Endothelial cell of umbilical vein (primary cell): ENCODE measurements around the gene ZNF599.

Experiments used
- EZH2 ChIP-seq: IDR thresholded peaks from 2 replicates; pipeline ENCODE4 v1.6.1; 2012; ENCODE audit warnings: borderline replicate concordance, low read depth, mild to moderate bottlenecking, moderate library complexity, low read length, inconsistent platforms; ENCODE audit not compliant: severe bottlenecking
- MYC ChIP-seq: IDR thresholded peaks from one replicate; pipeline ENCODE4 v1.6.1; 2011; ENCODE audit warnings: mild to moderate bottlenecking, low read depth, low read length
- TF ChIP-seq, protein P1 (sequence below), 2 donors: IDR thresholded peaks; 1 replicate in 1 of 2; 2 replicates in 1 of 2; pipeline ENCODE4 v1.5.1; 2011; ENCODE audit warnings: low read length in 2 of 2, mild to moderate bottlenecking in 2 of 2, moderate library complexity in 2 of 2, control low read depth in 1 of 2, inconsistent platforms in 1 of 2, low read depth in 1 of 2; ENCODE audit not compliant: insufficient read depth in 1 of 2; ENCODE audit errors: extremely low read depth in 1 of 2

DNA sequence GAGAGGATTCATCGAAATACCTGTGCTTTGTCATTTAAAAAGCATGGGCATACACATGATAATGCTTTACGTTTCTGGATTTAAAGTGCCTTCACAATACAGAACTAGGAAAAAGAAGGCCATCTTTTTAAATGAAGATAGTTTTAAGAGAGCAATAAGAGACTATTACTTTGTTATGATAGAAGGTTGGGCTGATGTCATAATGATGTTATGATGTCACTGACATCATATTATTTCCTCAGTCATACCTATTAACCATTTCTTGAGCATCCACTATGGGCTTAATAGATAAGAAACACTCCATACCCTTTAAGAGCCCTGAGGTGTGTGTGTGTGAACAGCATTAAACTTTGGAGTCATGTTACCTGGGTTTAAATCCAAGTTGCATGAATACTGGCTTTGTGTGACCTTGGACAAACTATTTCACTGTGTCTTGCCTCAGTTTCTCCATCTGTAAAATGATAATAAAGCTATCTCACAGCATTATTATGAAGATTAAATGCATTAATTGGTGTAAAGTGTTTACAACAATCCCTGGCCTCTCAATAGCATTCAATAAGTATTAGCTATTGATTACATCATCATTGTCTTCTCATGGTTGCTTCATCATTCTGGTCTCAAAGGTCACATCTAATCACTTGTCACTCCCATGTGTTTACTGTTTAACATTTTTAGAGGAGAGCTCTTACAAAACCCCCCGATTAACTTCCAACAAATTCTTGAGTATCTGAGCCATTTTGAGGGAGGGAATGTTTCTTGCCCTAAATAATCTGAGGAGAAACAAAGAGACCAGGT, 27.9 kb downstream of the ZNF599 start:
- TF ChIP-seq, protein P1, sequence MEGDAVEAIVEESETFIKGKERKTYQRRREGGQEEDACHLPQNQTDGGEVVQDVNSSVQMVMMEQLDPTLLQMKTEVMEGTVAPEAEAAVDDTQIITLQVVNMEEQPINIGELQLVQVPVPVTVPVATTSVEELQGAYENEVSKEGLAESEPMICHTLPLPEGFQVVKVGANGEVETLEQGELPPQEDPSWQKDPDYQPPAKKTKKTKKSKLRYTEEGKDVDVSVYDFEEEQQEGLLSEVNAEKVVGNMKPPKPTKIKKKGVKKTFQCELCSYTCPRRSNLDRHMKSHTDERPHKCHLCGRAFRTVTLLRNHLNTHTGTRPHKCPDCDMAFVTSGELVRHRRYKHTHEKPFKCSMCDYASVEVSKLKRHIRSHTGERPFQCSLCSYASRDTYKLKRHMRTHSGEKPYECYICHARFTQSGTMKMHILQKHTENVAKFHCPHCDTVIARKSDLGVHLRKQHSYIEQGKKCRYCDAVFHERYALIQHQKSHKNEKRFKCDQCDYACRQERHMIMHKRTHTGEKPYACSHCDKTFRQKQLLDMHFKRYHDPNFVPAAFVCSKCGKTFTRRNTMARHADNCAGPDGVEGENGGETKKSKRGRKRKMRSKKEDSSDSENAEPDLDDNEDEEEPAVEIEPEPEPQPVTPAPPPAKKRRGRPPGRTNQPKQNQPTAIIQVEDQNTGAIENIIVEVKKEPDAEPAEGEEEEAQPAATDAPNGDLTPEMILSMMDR (IDR thresholded peaks at IDR 0.05; ENCODE audit: extremely low read depth in 1 of 2, insufficient read depth in 1 of 2, low read depth in 1 of 2, low read length in 2 of 2) = no peak
- TF ChIP-seq EZH2 (no peak), MYC (no peak)
